Measurements from ENCODE around the gene PLD1. TPM values are rescaled to one million over a fixed set of nuclear protein-coding genes. Genes with fewer than 3 reads are reported as not detected.

PLD1 gene
- total RNA-seq, 1 donor from 2014 or later: 8.8 TPM

DNA sequence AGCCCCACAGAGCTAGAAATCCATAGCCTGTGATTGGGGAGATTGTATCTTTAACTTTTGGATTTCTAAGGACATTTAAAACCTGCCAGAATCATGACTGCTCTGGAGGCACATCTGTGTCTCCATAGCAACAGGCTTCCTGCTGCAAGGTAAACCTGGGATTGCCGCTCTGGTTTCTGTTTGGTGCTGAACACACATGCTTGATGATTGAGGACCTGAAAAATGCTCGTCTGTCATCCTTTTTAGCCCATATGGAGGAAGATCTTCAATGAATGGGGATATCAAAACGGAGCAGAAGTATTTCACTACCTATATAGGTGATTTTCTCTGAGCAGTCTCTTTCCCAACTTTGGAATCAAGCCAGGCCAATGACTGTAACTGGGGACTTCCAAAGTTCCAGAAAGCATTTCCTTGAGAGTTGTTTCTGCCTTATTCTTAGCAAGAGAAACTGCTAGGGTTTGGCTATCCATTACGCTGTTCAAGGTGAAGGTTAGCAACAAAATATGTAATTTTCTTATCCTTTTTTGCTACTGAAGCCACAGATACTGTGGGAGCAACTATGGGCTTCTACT is 253.6 kb downstream of the PLD1 start:
- no peaks in the 10 kb centered on the region for H3K9me3 ChIP-seq
- intact Hi-C loops (cut with DNase I): no loop called here
- no peaks in the 10 kb centered on the region for H3K36me3 ChIP-seq
- H3K27me3 ChIP-seq: no peaks in the 10 kb centered on the region
- TF ChIP-seq, protein P1, sequence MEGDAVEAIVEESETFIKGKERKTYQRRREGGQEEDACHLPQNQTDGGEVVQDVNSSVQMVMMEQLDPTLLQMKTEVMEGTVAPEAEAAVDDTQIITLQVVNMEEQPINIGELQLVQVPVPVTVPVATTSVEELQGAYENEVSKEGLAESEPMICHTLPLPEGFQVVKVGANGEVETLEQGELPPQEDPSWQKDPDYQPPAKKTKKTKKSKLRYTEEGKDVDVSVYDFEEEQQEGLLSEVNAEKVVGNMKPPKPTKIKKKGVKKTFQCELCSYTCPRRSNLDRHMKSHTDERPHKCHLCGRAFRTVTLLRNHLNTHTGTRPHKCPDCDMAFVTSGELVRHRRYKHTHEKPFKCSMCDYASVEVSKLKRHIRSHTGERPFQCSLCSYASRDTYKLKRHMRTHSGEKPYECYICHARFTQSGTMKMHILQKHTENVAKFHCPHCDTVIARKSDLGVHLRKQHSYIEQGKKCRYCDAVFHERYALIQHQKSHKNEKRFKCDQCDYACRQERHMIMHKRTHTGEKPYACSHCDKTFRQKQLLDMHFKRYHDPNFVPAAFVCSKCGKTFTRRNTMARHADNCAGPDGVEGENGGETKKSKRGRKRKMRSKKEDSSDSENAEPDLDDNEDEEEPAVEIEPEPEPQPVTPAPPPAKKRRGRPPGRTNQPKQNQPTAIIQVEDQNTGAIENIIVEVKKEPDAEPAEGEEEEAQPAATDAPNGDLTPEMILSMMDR (IDR thresholded peaks at IDR 0.05): no peak
- no peak overlapping the region for H3K4me3 ChIP-seq
- no peak overlapping the region for H3K27ac ChIP-seq
- H3K4me1 ChIP-seq: no peaks in the 10 kb centered on the region
- DNase-seq (ENCODE audit: low spot score in 2 of 2): no peak

GRCh38 chr3:171556148-171556547 is 254.1 kb downstream of the PLD1 start:
- Histone ChIP-seq H3K4me1 (no peaks in the 10 kb centered on the region), H3K4me3 (no peak overlapping the region), H3K36me3 (no peaks in the 10 kb centered on the region), H3K27ac (no peak overlapping the region), H3K27me3 (no peaks in the 10 kb centered on the region), H3K9me3 (no peaks in the 10 kb centered on the region)
- TF ChIP-seq, protein P1 (IDR thresholded peaks at IDR 0.05): no peak
- intact Hi-C loops (cut with DNase I): no loop called here
- DNase-seq (ENCODE audit: low spot score in 2 of 2): no peak

DNA sequence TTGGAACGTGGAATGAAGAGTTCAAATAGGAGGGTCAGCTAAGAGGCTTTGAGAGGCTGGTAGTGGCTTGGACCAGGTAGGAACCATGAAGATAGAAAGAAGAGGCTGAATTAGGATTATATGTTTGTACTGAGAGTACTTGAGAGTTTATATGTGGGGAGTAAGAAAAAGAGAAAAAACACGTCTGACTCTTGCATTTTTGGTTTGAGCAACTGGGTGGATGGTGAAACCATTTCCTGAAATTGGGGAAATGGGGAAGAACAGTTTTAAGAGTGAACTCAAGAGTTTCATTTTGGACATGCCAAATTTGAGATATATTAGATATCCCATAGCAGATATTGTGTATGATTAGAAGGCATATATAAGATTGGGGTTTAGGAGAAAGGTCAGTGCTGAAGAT is 257.2 kb downstream of the PLD1 start:
- DNase-seq (ENCODE audit: low spot score in 2 of 2): no peak
- no peak overlapping the region for H3K4me3 ChIP-seq
- no peaks in the 10 kb centered on the region for H3K9me3 ChIP-seq
- no peaks in the 10 kb centered on the region for H3K36me3 ChIP-seq
- no peak overlapping the region for H3K27ac ChIP-seq
- no peaks in the 10 kb centered on the region for H3K27me3 ChIP-seq
- TF ChIP-seq, protein P1 (IDR thresholded peaks at IDR 0.05): no peak
- no peaks in the 10 kb centered on the region for H3K4me1 ChIP-seq
- intact Hi-C loops (cut with DNase I): no loop called here

DNA sequence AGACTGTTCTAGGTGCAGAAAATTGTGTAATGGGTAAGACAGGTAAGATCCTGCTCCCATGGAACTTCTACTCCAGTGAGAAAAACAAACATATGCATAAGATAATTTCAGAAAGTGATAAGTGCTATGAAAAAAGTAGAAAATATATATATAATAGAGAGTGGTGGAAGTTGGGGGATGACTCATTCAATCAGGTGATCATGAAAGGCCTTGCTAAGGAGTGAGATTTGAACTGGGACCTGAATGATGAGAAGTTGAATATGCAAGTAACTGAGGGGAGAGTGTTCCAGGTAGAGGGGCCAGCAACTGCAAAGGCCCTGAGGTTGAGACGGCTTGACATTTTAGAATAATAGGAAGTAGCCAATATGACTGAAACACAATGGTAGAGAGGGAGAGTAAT is 257.8 kb downstream of the PLD1 start:
- no peaks in the 10 kb centered on the region for H3K36me3 ChIP-seq
- intact Hi-C loops (cut with DNase I): no loop called here
- H3K27ac ChIP-seq: no peak overlapping the region
- no peaks in the 10 kb centered on the region for H3K4me1 ChIP-seq
- H3K9me3 ChIP-seq: no peaks in the 10 kb centered on the region
- no peak overlapping the region for H3K4me3 ChIP-seq
- no peak for DNase-seq (ENCODE audit: low spot score in 2 of 2)
- H3K27me3 ChIP-seq: no peaks in the 10 kb centered on the region
- TF ChIP-seq, protein P1 (IDR thresholded peaks at IDR 0.05): no peak

DNA sequence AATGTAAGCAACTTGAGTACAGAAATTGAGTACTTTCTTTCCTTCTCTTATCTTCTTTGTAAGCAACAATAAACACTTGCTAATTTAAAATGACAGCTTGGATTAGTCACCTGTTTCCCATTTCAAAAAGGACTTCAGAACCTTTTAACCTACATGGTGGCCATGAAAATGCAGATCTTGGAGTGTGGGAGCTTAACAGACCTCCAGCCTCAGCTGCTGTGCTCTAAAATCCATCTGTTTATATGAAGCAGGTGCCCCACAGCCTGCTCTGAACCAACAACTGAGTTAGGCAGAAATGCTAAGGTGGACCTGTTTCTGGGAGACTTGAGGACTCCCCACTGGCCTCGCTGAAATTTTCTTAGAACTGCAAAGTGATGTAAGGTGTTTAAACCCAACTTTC is 259.0 kb downstream of the PLD1 start:
- intact Hi-C loops (cut with DNase I): no loop called here
- TF ChIP-seq, protein P1 (IDR thresholded peaks at IDR 0.05): no peak
- Histone ChIP-seq H3K36me3 (no peaks in the 10 kb centered on the region), H3K27me3 (no peaks in the 10 kb centered on the region), H3K4me1 (no peaks in the 10 kb centered on the region), H3K27ac (no peak overlapping the region), H3K9me3 (no peaks in the 10 kb centered on the region), H3K4me3 (no peak overlapping the region)
- DNase-seq (ENCODE audit: low spot score in 2 of 2): no peak

Other genes starting within 250 kb of the PLD1 start
- not detected for gene TMEM212, start 32.9 kb upstream of the PLD1 start, total RNA-seq
- gene FNDC3B, start 229.1 kb upstream of the PLD1 start, total RNA-seq: 54.9 TPM